HepG2 (cell line): ENCODE data around the gene ZKSCAN1. TPM values are rescaled to one million over a fixed set of nuclear protein-coding genes. Genes with fewer than 3 reads are reported as not detected.

Experiments used
- AKNA ChIP-seq: sonication (generic); formaldehyde crosslinking; IDR thresholded peaks from 2 replicates; pipeline ENCODE4 v1.4.0; 2020; ENCODE audit warnings: missing genetic modification reagents, borderline replicate concordance
- ARNT ChIP-seq: fragments of 450-650 bp; IDR thresholded peaks from 2 replicates; pipeline ENCODE4 v1.6.1; 2017
- ATAD3A ChIP-seq: sonication (generic); formaldehyde crosslinking; IDR thresholded peaks from 2 replicates; pipeline ENCODE4 v1.4.0; 2020; ENCODE audit warnings: missing genetic modification reagents
- ATF7 ChIP-seq, 2 experiments: fragments of 450-650 bp in 1 of 2; sonication (generic) in 1 of 2; formaldehyde crosslinking in 1 of 2; IDR thresholded peaks; 2 replicates each; pipeline versions ENCODE4 v1.4.0 to v1.6.1; 2016 to 2020; ENCODE audit warnings: antibody characterized with exemption in 1 of 2, mild to moderate bottlenecking in 1 of 2, missing genetic modification reagents in 1 of 2
- CBX5 ChIP-seq: sonication (generic); formaldehyde crosslinking; IDR thresholded peaks from 2 replicates; pipeline ENCODE4 v1.4.0; 2020; ENCODE audit warnings: missing genetic modification reagents, borderline replicate concordance
- FOXP1 ChIP-seq, 2 experiments: fragments of 450-650 bp in 1 of 2; IDR thresholded peaks; 2 replicates each; pipeline ENCODE4 v1.6.1; 2017 to 2018; ENCODE audit warnings: antibody characterized with exemption in 1 of 2
- HMGA1 ChIP-seq: sonication (generic); formaldehyde crosslinking; conservative IDR thresholded peaks from 2 replicates; pipeline ENCODE4 v1.4.0; 2020; ENCODE audit warnings: missing genetic modification reagents
- HNRNPUL1 ChIP-seq: fragments of 200-400 bp; formaldehyde crosslinking; IDR thresholded peaks from 2 replicates; pipeline ENCODE4 v1.6.1; 2017; ENCODE audit warnings: low read depth, mild to moderate bottlenecking, low read length, moderate library complexity
- IRF2 ChIP-seq: IDR thresholded peaks from 2 replicates; pipeline ENCODE4 v1.6.1; 2018; ENCODE audit warnings: missing genetic modification reagents, missing compliant biosample characterization
- TRIM22 ChIP-seq: fragments of 450-650 bp; IDR thresholded peaks from 2 replicates; pipeline ENCODE4 v1.6.1; 2017
- ZC3H13 ChIP-seq: sonication (generic); formaldehyde crosslinking; IDR thresholded peaks from 2 replicates; pipeline ENCODE4 v1.8.1; 2023; ENCODE audit warnings: mild to moderate bottlenecking, missing genetic modification reagents, moderate library complexity
- ZFY ChIP-seq: sonication (generic); formaldehyde crosslinking; IDR thresholded peaks from 2 replicates; pipeline ENCODE4 v1.4.0; 2020; ENCODE audit warnings: missing genetic modification reagents
- ZNF180 ChIP-seq: sonication (generic); formaldehyde crosslinking; IDR thresholded peaks from 2 replicates; pipeline ENCODE4 v1.4.0; 2020; ENCODE audit warnings: low read depth, missing genetic modification reagents, borderline replicate concordance
- ZNF253 ChIP-seq: sonication (generic); formaldehyde crosslinking; IDR thresholded peaks from 2 replicates; pipeline ENCODE4 v1.8.0; 2022; ENCODE audit warnings: mild to moderate bottlenecking, missing genetic modification reagents, borderline replicate concordance
- ZNF34 ChIP-seq: sonication (generic); formaldehyde crosslinking; IDR thresholded peaks from 2 replicates; pipeline ENCODE4 v1.4.0; 2020; ENCODE audit warnings: mild to moderate bottlenecking, missing genetic modification reagents, borderline replicate concordance
- ZNF367 ChIP-seq: sonication (generic); formaldehyde crosslinking; IDR thresholded peaks from 2 replicates; pipeline ENCODE4 v1.4.0; 2020; ENCODE audit warnings: missing genetic modification reagents, borderline replicate concordance
- ZNF414 ChIP-seq: sonication (generic); formaldehyde crosslinking; IDR thresholded peaks from 2 replicates; pipeline ENCODE4 v1.5.0; 2020; ENCODE audit warnings: missing genetic modification reagents
- ZNF562 ChIP-seq: sonication (generic); formaldehyde crosslinking; IDR thresholded peaks from 2 replicates; pipeline ENCODE4 v1.8.0; 2022; ENCODE audit warnings: missing genetic modification reagents, borderline replicate concordance
- ZNF589 ChIP-seq: sonication (generic); formaldehyde crosslinking; conservative IDR thresholded peaks from 2 replicates; pipeline ENCODE4 v1.8.0; 2022; ENCODE audit warnings: mild to moderate bottlenecking, moderate library complexity, missing genetic modification reagents
- ZUFSP ChIP-seq: sonication (generic); formaldehyde crosslinking; IDR thresholded peaks from 2 replicates; pipeline ENCODE4 v1.9.0; 2021; ENCODE audit warnings: missing genetic modification reagents, mild to moderate bottlenecking, borderline replicate concordance
- polyA plus RNA-seq, 8 experiments: library from polyadenylated mRNA; depleted of rRNA in 3 of 8; stranded (reverse) in 7 of 8; unstranded in 1 of 8; fragments of >200 nt; fragmentation: Illumina TruSeq in 4 of 8; extraction: Trizol in 4 of 8; gene quantifications; 2 replicates each; pipeline versions ENCODE4 v1.2.1 to v1.2.3, GENCODE V29; 2011 to 2016; ENCODE audit warnings: low read depth in 4 of 8, missing spikeins in 1 of 8, mixed read lengths in 1 of 8; ENCODE audit not compliant: insufficient read depth in 1 of 8
- total RNA-seq, 5 experiments: library from RNA; depleted of rRNA; stranded (reverse); fragments of >200 nt; fragmentation: Illumina TruSeq; extraction: Trizol; gene quantifications; 2 replicates each; pipeline ENCODE4 v1.2.3, GENCODE V29; 2016; ENCODE audit warnings: low read depth in 1 of 5

ZKSCAN1 gene
- total and polyA plus RNA-seq, 2 of the 13 experiments (the other 11 are each of a cell fraction or from before 2014, with no cell fraction given) = 46.4 to 60.6 TPM

GRCh38 chr7:100015232-100016214 lies at the start of gene ZKSCAN1 (continued):
- TF ChIP-seq AKNA = peak; percentile 16; the same call in 1 of the 2 replicates
- TF ChIP-seq ATAD3A (CRISPR knock-in tag) = no peak
- TF ChIP-seq ZNF562 (CRISPR knock-in tag) = no peak
- no peak for TF ChIP-seq ZNF180 (CRISPR knock-in tag)
- TF ChIP-seq ZNF589 (CRISPR knock-in tag) = no peak
- no peak for TF ChIP-seq ZUFSP (CRISPR knock-in tag)
- peak; percentile 85 for TF ChIP-seq IRF2 (CRISPR knock-in tag)
- no peak for TF ChIP-seq HNRNPUL1
- no peak for TF ChIP-seq ZC3H13
- TF ChIP-seq TRIM22 = no peak
- TF ChIP-seq ZFY (CRISPR knock-in tag) = peak; percentile 93
- no peak for TF ChIP-seq FOXP1 (IDR thresholded peaks at IDR 0.05)
- no peak for TF ChIP-seq FOXP1 (CRISPR knock-in tag; IDR thresholded peaks at IDR 0.05)
- TF ChIP-seq ZNF367 = no peak
- no peak; the same call in 1 of the 2 replicates for TF ChIP-seq CBX5 (CRISPR knock-in tag)
- no peak for TF ChIP-seq ZNF253 (CRISPR knock-in tag)
- no peak for TF ChIP-seq ATF7 (IDR thresholded peaks at IDR 0.05)
- no peak; the same call in 1 of the 2 replicates for TF ChIP-seq ATF7 (CRISPR knock-in tag; IDR thresholded peaks at IDR 0.05)
- TF ChIP-seq ZNF34 = no peak
- no peak for TF ChIP-seq ARNT
- no peak for TF ChIP-seq HMGA1 (CRISPR knock-in tag)
- 0 out of 2 replicates have a peak, but pooled peaks have one; percentile 61 for TF ChIP-seq ZNF414 (CRISPR knock-in tag)
